HEK293T (cell line): ENCODE results near the gene RNLS.

Experiments
- BHLHE40 ChIP-seq: fragments of 450-650 bp; IDR thresholded peaks from 2 replicates; pipeline ENCODE4 v1.6.1; 2016; ENCODE audit warnings: mild to moderate bottlenecking, moderate library complexity, borderline replicate concordance
- CTBP1 ChIP-seq: fragments of 450-650 bp; IDR thresholded peaks from 2 replicates; pipeline ENCODE4 v1.6.1; 2016; ENCODE audit warnings: borderline replicate concordance
- ELF4 ChIP-seq: fragments of 450-650 bp; IDR thresholded peaks from 2 replicates; pipeline ENCODE4 v1.6.1; 2017; ENCODE audit warnings: antibody characterized with exemption
- FOXA1 ChIP-seq: fragments of 450-650 bp; IDR thresholded peaks from 2 replicates; pipeline ENCODE4 v1.6.1; 2016; ENCODE audit warnings: mild to moderate bottlenecking
- FOXM1 ChIP-seq: fragments of 450-650 bp; IDR thresholded peaks from 2 replicates; pipeline ENCODE4 v1.6.1; 2017; ENCODE audit warnings: mild to moderate bottlenecking, borderline replicate concordance
- NFRKB ChIP-seq: fragments of 450-650 bp; IDR thresholded peaks from 2 replicates; pipeline ENCODE4 v1.6.1; 2016; ENCODE audit warnings: mild to moderate bottlenecking, moderate library complexity
- SP1 ChIP-seq: fragments of 450-650 bp; IDR thresholded peaks from 2 replicates; pipeline ENCODE4 v1.6.1; 2017
- SUZ12 ChIP-seq: fragments of 450-650 bp; IDR thresholded peaks from 2 replicates; pipeline ENCODE4 v1.6.1; 2016; ENCODE audit warnings: mild to moderate bottlenecking
- ZNF384 ChIP-seq: fragments of 450-650 bp; IDR thresholded peaks from 2 replicates; pipeline ENCODE4 v1.6.1; 2016
- TF ChIP-seq, protein P1 (sequence below): fragments of 450-650 bp; IDR thresholded peaks from 2 replicates; pipeline ENCODE4 v1.6.1; 2016

DNA sequence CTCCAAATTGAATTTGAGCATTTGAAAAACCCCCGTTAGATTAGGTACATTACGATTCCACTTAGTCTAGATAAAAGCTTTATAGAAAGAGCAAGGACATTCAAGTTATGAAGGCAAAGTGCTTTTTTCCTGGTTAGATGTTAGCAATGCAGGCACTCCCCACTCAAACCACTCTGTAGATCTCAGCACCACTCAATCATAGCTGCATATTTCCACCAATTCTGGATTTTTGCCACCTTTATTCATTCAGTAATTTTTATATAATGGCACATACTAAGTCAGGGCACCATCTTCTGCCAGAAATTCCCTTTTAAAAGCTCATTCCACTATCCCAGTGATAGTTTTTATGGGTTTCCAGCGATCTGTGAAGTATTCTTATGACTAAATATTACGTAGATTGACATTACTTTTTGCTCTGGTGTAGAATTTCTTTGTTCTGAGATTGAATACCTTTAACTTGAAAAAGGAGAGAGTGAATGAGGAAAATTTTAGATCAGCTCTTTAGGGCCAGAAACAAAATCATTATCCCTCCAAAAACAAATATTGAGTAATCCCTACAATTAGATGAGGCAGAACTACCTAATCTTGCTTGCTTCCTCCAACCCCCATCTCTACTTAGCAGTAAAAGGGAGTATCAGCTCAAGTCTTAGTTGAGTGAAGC is 51.6 kb downstream of the RNLS start:
- no peak for TF ChIP-seq FOXA1
- TF ChIP-seq NFRKB, result no peak
- TF ChIP-seq ZNF384, result no peak
- no peak for TF ChIP-seq ELF4
- no peak for TF ChIP-seq SP1
- no peak for TF ChIP-seq BHLHE40
- no peak for TF ChIP-seq SUZ12
- TF ChIP-seq, protein P1, sequence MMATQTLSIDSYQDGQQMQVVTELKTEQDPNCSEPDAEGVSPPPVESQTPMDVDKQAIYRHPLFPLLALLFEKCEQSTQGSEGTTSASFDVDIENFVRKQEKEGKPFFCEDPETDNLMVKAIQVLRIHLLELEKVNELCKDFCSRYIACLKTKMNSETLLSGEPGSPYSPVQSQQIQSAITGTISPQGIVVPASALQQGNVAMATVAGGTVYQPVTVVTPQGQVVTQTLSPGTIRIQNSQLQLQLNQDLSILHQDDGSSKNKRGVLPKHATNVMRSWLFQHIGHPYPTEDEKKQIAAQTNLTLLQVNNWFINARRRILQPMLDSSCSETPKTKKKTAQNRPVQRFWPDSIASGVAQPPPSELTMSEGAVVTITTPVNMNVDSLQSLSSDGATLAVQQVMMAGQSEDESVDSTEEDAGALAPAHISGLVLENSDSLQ, result no peak
- TF ChIP-seq FOXM1, result no peak
- TF ChIP-seq CTBP1, result no peak
